NCI-H524 (cell line): Measurements from ENCODE around the gene ATP8A2.
"Not testable (repeated sequence)": the region's sequence is repeated elsewhere in the genome, so short reads cannot be mapped to it uniquely, and the experiment has no call there.

Experiments
- DNase-seq, 2 experiments: peaks; one replicate each; lab custom pipeline; 2025; lab: John Stamatoyannopoulos, UW

ATP8A2 gene

DNA sequence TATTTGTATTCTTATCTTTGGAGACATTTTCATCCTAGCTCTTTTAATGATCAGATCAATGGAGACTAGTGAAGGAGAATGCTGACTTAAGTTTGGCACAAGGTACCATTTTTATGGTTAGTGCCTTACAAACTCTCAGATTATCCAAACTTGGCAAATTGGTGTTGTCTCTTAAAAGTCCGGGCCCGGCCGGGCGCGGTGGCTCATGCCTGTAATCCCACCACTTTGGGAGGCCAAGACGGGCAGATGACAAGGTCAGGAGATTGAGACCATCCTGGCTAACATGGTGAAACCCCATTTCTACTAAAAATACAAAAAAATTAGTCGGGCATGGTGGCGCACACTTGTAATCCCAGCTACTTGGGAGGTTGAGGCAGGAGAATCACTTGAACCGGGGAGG is 177.2 kb downstream of the ATP8A2 start:
- not testable (repeated sequence) for DNase-seq

- peak in 1 of 2 experiments; percentile 13 for DNase-seq
Observed at GRCh38 chr13:25561812-25562211, 190.0 kb downstream of the ATP8A2 start.

GRCh38 chr13:25570185-25570584 is 198.4 kb downstream of the ATP8A2 start:
- peak in 1 of 2 experiments; percentile 51 for DNase-seq

DNA sequence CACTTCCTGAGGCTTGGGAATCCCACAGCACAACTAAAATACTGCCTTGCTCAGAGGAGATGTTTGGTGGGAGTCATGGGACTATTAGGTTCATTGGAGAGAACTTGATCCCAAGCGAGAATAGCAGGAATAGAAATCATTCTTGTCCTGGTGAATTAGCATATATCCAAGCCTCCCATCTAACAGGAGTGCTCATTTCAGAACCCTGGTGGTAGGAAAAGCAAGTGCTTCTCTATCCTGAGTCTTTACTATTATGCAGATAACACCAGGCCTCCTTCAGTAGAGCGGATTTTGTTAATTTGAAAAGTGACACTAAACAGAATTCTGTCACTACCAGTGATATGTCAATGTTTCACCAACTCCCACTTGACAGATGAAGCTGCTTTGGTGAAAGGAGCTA is 199.5 kb downstream of the ATP8A2 start:
- peak in 1 of 2 experiments; percentile 25 for DNase-seq

- not testable (repeated sequence) for DNase-seq
Observed at GRCh38 chr13:25572171-25572570, 200.4 kb downstream of the ATP8A2 start.

GRCh38 chr13:25574437-25575411 is 202.9 kb downstream of the ATP8A2 start:
- peak; percentile 97 to 98 for DNase-seq

DNA sequence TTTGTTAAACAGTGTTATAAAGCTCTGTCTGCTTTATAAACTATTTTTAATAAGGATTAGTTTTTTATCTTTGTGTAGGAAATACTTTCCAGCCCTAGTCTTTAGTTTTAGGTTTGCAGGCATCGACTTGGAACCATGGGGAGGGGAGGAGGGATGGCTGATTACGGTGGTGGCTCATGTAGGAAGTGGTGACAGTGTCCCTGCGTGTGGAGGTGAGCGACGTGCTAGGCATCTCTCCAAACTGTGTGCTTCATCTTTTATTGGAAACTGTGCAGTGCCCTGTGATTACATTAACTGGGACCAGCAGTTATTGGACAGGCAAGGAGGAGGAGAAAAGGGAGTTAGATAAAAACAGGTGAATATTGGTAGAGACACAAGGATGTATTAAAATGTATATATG is 203.8 kb downstream of the ATP8A2 start:
- no peak for DNase-seq

GRCh38 chr13:25578526-25578925 is 206.8 kb downstream of the ATP8A2 start:
- DNase-seq: no peak

DNA sequence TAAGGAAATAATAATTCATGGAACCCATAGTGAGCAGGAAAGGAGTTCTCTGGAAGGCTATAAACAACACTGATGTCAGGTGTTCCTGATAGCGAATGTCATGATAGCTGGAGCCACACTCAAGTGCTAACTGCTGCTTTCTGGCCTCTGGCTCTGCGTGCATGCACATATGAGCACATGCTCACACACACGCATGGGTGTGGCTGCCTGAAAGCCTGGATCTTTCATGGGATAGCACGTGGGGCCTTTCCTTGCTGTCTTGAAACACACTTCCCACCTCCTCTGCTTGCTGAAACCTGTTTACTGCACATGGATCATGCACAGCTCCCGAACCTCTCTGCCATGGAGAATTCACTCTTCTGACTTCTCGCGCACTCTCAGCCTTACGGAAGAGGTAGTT is 207.4 kb downstream of the ATP8A2 start:
- DNase-seq: no peak

DNA sequence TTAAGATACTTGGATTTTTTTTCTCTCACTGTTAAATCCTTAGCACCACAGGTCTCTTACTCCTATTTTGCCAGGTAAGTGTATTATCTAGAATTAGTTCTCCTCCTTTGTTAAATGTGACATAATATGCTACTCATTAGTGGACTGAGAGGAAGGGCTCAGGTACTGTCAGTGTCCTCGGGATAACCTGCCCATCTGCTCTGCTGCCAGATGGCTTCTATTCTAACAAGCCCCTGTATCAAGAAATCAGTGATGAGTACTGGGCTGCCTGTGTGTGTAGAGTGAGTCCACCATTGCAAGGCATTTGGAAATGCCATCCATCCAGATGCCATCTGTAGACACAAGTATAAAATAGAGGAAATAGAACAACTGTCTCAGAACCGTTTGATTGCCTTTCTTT is 209.6 kb downstream of the ATP8A2 start:
- DNase-seq: peak; percentile 94 to 99

DNA sequence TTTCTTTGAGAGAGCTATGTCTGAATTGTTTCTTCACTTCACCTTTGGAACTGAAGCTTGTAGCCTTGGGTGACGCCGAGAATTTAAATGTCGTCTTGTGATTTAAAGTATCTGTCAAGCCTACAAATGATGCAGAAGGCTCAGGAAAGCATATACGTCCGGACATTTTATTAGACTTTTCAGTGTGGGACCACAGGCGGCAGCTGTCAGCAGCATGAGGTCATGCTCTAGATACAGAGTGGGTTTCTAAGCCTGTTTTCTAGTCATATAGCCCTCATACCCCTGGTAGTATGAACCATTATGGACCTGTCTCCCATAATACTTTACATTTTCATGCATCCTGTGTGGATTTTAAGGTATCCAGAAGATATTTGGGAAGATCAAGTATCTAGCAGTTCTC is 212.3 kb downstream of the ATP8A2 start:
- DNase-seq: no peak

DNA sequence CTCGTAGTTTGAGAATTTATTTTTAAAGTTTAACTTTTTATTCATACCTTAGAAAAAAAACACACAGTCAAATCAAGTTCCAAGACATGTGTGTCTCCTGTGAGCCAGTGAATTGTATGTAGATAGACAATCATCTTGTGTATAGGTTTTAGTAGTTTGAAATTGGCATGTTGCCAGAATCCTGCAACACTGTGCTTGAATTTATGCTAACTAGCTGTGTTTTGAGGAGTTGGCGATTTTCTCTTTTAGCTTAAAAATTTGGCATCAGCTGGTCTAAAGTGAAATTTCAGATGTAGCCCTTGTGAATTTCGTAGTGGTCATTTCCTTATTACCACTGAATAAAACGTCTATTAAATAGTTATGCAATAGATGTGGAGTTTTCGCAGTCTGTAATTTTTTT is 213.2 kb downstream of the ATP8A2 start:
- no peak for DNase-seq

GRCh38 chr13:25587326-25587980 is 215.7 kb downstream of the ATP8A2 start:
- DNase-seq: no peak

- DNase-seq: no peak
Observed at GRCh38 chr13:25588336-25589060, 216.7 kb downstream of the ATP8A2 start.

GRCh38 chr13:25598421-25598820 is 226.6 kb downstream of the ATP8A2 start:
- DNase-seq: no peak

GRCh38 chr13:25602176-25602575 is 230.4 kb downstream of the ATP8A2 start:
- no peak for DNase-seq

DNA sequence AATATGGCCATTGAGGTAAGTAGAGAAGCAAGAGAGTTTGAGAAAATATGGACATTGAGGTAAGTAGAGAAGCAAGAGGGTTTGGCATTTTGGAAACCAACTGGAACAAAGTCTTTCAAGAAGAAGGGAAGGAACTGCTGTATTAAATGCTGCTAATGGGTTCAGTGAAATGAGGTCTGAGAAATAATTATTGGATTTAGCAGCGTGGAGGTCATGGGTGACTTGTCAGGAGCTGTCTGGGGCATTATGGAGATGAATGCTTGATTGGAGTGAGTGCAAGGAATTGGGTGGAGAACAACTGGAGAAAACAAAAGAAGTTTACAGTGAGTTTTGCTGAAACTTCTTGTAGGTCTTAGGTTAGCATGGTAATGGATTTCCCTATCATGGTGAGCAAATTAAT is 232.3 kb downstream of the ATP8A2 start:
- DNase-seq: no peak

GRCh38 chr13:25607096-25607495 is 235.3 kb downstream of the ATP8A2 start:
- no peak for DNase-seq

GRCh38 chr13:25608181-25608580 is 236.4 kb downstream of the ATP8A2 start:
- peak; percentile 84 to 93 for DNase-seq

GRCh38 chr13:25616674-25617073 is 244.9 kb downstream of the ATP8A2 start:
- no peak for DNase-seq

- no peak for DNase-seq
Observed at GRCh38 chr13:25619897-25620296, 248.1 kb downstream of the ATP8A2 start.

DNA sequence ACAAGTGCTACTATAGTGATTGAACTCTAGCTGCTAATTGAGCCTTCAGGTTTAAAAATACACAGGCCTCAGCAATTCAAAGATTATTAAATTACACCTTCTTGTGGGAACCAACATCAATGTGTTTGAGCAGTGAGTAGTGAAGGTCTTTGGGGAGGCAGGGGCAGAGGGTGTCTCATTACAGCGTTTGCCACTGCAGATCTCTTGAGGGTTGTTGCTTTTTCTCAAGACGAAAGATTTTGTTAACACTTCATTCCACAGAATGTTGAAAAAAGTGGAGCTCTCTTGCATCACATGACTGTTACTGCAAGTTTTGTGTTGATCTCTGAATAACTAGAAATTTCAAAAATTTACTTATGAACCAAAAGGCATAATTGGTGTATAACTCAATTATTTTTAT is 253.6 kb downstream of the ATP8A2 start:
- DNase-seq: no peak
